Heart left ventricle (tissue), 16 donors: ENCODE measurements around the gene KANK4. TPM values are rescaled to one million over a fixed set of nuclear protein-coding genes. Genes with fewer than 3 reads are reported as not detected.

Source experiments
- ATAC-seq, 4 donors: fragments of 200-7000 bp; cut with Tn5 transposase; one replicate each; pipeline ENCODE4 v1.9.1; 2020 to 2022; ENCODE audit warnings: moderate library complexity in 4 of 4, mild to moderate bottlenecking in 3 of 4, moderate number of reproducible peaks in 1 of 4
- DNase-seq, 5 donors: peaks; one replicate each; pipeline ENCODE4 v3.0.0-alpha.2; 2020
- H3K27ac ChIP-seq, 12 donors: fragments of 200-600 bp; sonication (generic) in 4 of 12; one replicate each; pipeline versions ENCODE4 v1.5.0 to v1.8.0; 2016 to 2022; ENCODE audit warnings: mild to moderate bottlenecking in 2 of 12
- H3K27me3 ChIP-seq, 9 donors: fragments of 200-600 bp; sonication (generic) in 2 of 9; one replicate each; pipeline versions ENCODE4 v1.5.1 to v1.8.0; 2016 to 2022; ENCODE audit warnings: mild to moderate bottlenecking in 3 of 9
- H3K36me3 ChIP-seq, 9 donors: fragments of 200-600 bp; sonication (generic) in 2 of 9; one replicate each; pipeline versions ENCODE4 v1.5.0 to v1.8.0; 2018 to 2022; ENCODE audit warnings: mild to moderate bottlenecking in 2 of 9
- H3K4me1 ChIP-seq, 12 donors: fragments of 200-600 bp; sonication (generic) in 4 of 12; one replicate each; pipeline versions ENCODE4 v1.5.0 to v1.8.0; 2016 to 2022; ENCODE audit warnings: mild to moderate bottlenecking in 3 of 12
- H3K4me3 ChIP-seq, 12 donors: fragments of 200-600 bp; sonication (generic) in 4 of 12; one replicate each; pipeline versions ENCODE4 v1.5.0 to v1.8.0; 2017 to 2022; ENCODE audit warnings: mild to moderate bottlenecking in 9 of 12, moderate library complexity in 4 of 12
- H3K9me3 ChIP-seq, 12 donors: fragments of 200-600 bp; sonication (generic) in 4 of 12; one replicate each; pipeline versions ENCODE4 v1.5.0 to v1.8.0; 2016 to 2022; ENCODE audit warnings: mild to moderate bottlenecking in 1 of 12
- CTCF ChIP-seq, 12 donors: fragments of 200-600 bp; sonication (generic) in 4 of 12; IDR thresholded peaks; one replicate each; pipeline versions ENCODE4 v1.5.0 to v1.8.0; 2018 to 2022; ENCODE audit warnings: antibody characterized with exemption in 12 of 12, mild to moderate bottlenecking in 5 of 12
- POLR2A ChIP-seq, 2 donors: fragments of 450-650 bp; IDR thresholded peaks; one replicate each; pipeline ENCODE4 v1.6.1; 2017; ENCODE audit warnings: antibody characterized with exemption in 2 of 2, mild to moderate bottlenecking in 2 of 2, moderate library complexity in 2 of 2
- WGBS, 4 donors: extraction: QIAGEN DNeasy Blood & Tissue Kit in 2 of 4; methylation state at CpG; one replicate each; pipeline versions ENCODE4 v1.1.5 to v1.1.7; 2013 to 2018; 5-methylcytosine and 5-hydroxymethylcytosine counted together
- intact Hi-C, 10 donors: fragments of 100-400 bp; cut with DNase I; formaldehyde crosslinking; loops; one replicate each; pipeline versions ENCODE4 v1.11.1 to v1.14.2; 2022
- polyA plus RNA-seq, 2 donors: library from polyadenylated mRNA; stranded (reverse); fragments of 200-250 nt; gene quantifications; one replicate each; pipeline ENCODE4 v1.2.3, GENCODE V29; 2013
- total RNA-seq, 9 donors: library from RNA; depleted of rRNA in 2 of 9; stranded (reverse); fragments of >200 nt in 2 of 9; fragmentation: NEBNext Ultra II Directional in 3 of 9; extraction: Animal tissue kit (Norgen Biotek cat#: 25700) in 3 of 9; gene quantifications; one replicate each; pipeline versions ENCODE4 v1.1.0 to v1.2.4, GENCODE V29; 2016 to 2023
- donor health status: ischemic (EF 13 %, LVEDD 7.1; RV severe dilation, severe dysfunction).
- donor health status: healthy with polysubstance abuse.
- donor health status: DM: no; HTN: yes; CAD: no.
- donor health status: DM: no; HTN: no; CAD: no.
- donor health status: ischemic (EF 25% LVEDD 6.9; RV normal size, moderate dysfunction).
- donor health status: ischemic (EF 25% LVEDD 5.7; RV mildly dilated, moderate dysfunction).
- donor health status: healthy.
- donor health status: DM: yes; HTN: yes; CAD: no.
- donor health status: ischemic (EF 35%, LVEDD 5.7; RV mildly dilated, moderate dysfunction).
- donor health status: nonischemic (EF 11% LVEDD 7.7; RV severe dilation, severe dysfunction).
- donor health status: DM: yes; HTN: yes; CAD: no.
- donor health status: PGD.
- donor health status: ischemic (EF 29% LVEDD 5.4; RV normal size, mild dysfunction).
- donor health status: nonischemic (EF 23%, LVEDD 6.1; RV moderate dilation, normal function).

The KANK4 gene
- total and polyA plus RNA-seq, 11 donors: 0.05 to 4.3 (median 0.15) TPM; not detected in 1

GRCh38 chr1:62304515-62304914, 14.7 kb downstream of the KANK4 start:
- peaks cover 0 to 8% (median 5%) of the 10 kb centered on the region in 12 donors for H3K4me1 ChIP-seq
- ATAC-seq (no peak), DNase-seq (no peak)
- H3K4me3 ChIP-seq: no peak overlapping the region
- no peaks in the 10 kb centered on the region for H3K36me3 ChIP-seq
- H3K9me3 ChIP-seq: no peaks in the 10 kb centered on the region
- no peak for TF ChIP-seq CTCF (IDR thresholded peaks at IDR 0.05)
- no peak for TF ChIP-seq POLR2A (IDR thresholded peaks at IDR 0.05)
- WGBS, 4 donors: 78 to 90% (median 88%) methylated on average over 7 of the region's 7 CpGs
- no peak overlapping the region for H3K27ac ChIP-seq
- no peaks in the 10 kb centered on the region for H3K27me3 ChIP-seq
- intact Hi-C loops: loop anchor here in 1 of 10 donors (5.0 kb wide), 1 partner anchor 103 kb away; no protein-coding TSS in a partner anchor

- H3K27ac ChIP-seq: no peak overlapping the region
- no peaks in the 10 kb centered on the region for H3K9me3 ChIP-seq
- H3K4me3 ChIP-seq: no peak overlapping the region
- intact Hi-C loops: loop anchor here in 1 of 10 donors (5.0 kb wide), 1 partner anchor 105 kb away; no protein-coding TSS in a partner anchor
- H3K36me3 ChIP-seq: no peaks in the 10 kb centered on the region
- no peaks in the 10 kb centered on the region for H3K27me3 ChIP-seq
- peaks cover 0 to 14% (median 6%) of the 10 kb centered on the region in 12 donors for H3K4me1 ChIP-seq
- DNase-seq (no peak), ATAC-seq (no peak)
- WGBS, 4 donors: 81 to 85% (median 83%) methylated on average over 8 of the region's 8 CpGs
- TF ChIP-seq POLR2A (IDR thresholded peaks at IDR 0.05): no peak
- no peak for TF ChIP-seq CTCF (IDR thresholded peaks at IDR 0.05)
These were observed 17.4 kb downstream of the KANK4 start for GRCh38 chr1:62301726-62302390.

- H3K27ac ChIP-seq: peak overlapping the region in 1 of 12 donors; percentile 11
- no peaks in the 10 kb centered on the region for H3K9me3 ChIP-seq
- no peak overlapping the region for H3K4me3 ChIP-seq
- H3K4me1 ChIP-seq: peaks cover 0 to 31% (median 14%) of the 10 kb centered on the region in 12 donors
- no peaks in the 10 kb centered on the region for H3K27me3 ChIP-seq
- peak in 4 of 5 donors; percentile 37 to 55 (median 41) for DNase-seq
- TF ChIP-seq CTCF (IDR thresholded peaks at IDR 0.05): no peak
- no peak for TF ChIP-seq POLR2A (IDR thresholded peaks at IDR 0.05)
- intact Hi-C loops: loop anchor here in 3 of 10 donors (5.0 to 10.0 kb wide), 2 partner anchors 105 to 108 kb away; no protein-coding TSS in a partner anchor
- ATAC-seq: peak in 2 of 4 donors; percentile 47 to 64
- no peaks in the 10 kb centered on the region for H3K36me3 ChIP-seq
- 41 to 53% (median 46%) methylated on average over 8 of the region's 8 CpGs for WGBS, 4 donors
These were observed 19.6 kb downstream of the KANK4 start for GRCh38 chr1:62299426-62300200.
